ENCODE measurements around the gene CTNNA3.

The CTNNA3 gene

GRCh38 chr10:66926841-66927240, 769.2 kb downstream of the CTNNA3 start:
- no peak for TF ChIP-seq CTCF (IDR thresholded peaks at IDR 0.05)

- peak; percentile 71 for TF ChIP-seq CTCF (IDR thresholded peaks at IDR 0.05)
These were observed 769.9 kb downstream of the CTNNA3 start, which contains the start of gene LRRTM3 for GRCh38 chr10:66925896-66926715. Gene LRRTM3 (plus strand): TSS chr10:66926036.

GRCh38 chr10:66925373-66925772, 770.6 kb downstream of the CTNNA3 start:
- no peak for TF ChIP-seq CTCF (IDR thresholded peaks at IDR 0.05)

GRCh38 chr10:66924674-66925345, 771.2 kb downstream of the CTNNA3 start:
- TF ChIP-seq CTCF (IDR thresholded peaks at IDR 0.05), result no peak

- no peak for TF ChIP-seq CTCF (IDR thresholded peaks at IDR 0.05)
These were observed 776.7 kb downstream of the CTNNA3 start for GRCh38 chr10:66919248-66919647.

GRCh38 chr10:66917104-66917503, 778.9 kb downstream of the CTNNA3 start:
- TF ChIP-seq CTCF (IDR thresholded peaks at IDR 0.05), result no peak

GRCh38 chr10:66916030-66916429, 780.0 kb downstream of the CTNNA3 start:
- TF ChIP-seq CTCF (IDR thresholded peaks at IDR 0.05), result no peak

Data from LNCAP (cell line).